Astrocyte (in vitro differentiated cells and primary cell): Measurements from ENCODE around the gene PITPNM3. TPM values are rescaled to one million over a fixed set of nuclear protein-coding genes. Genes with fewer than 3 reads are reported as not detected.

Experiments
- DNase-seq: peaks from one replicate; pipeline ENCODE4 v3.0.0-alpha.2; 2010; ENCODE audit warnings: low read depth
- FAIRE-seq: peaks from 2 replicates; lab custom pipeline; 2011; peaks lifted over from hg19 to GRCh38; lab: Jason Lieb, UNC
- H2AFZ ChIP-seq: 2 replicates; pipeline ENCODE4 v1.6.0; 2012; ENCODE audit warnings: low read depth, low read length, inconsistent platforms
- H3K27ac ChIP-seq: 2 replicates; pipeline ENCODE4 v1.5.1; 2011; ENCODE audit warnings: low read depth, low read length, inconsistent platforms
- H3K27me3 ChIP-seq: 2 replicates; pipeline ENCODE4 v1.6.0; 2011; ENCODE audit warnings: low read length, inconsistent platforms; ENCODE audit not compliant: insufficient read depth
- H3K36me3 ChIP-seq: 2 replicates; pipeline ENCODE4 v1.5.1; 2011; ENCODE audit warnings: low read length, inconsistent platforms; ENCODE audit not compliant: insufficient read depth
- H3K4me1 ChIP-seq: 2 replicates; pipeline ENCODE4 v1.5.1; 2011; ENCODE audit warnings: low read length, inconsistent platforms; ENCODE audit not compliant: insufficient read depth
- H3K4me2 ChIP-seq: 2 replicates; pipeline ENCODE4 v1.6.0; 2012; ENCODE audit warnings: low read length, inconsistent platforms
- H3K4me3 ChIP-seq: 2 replicates; pipeline ENCODE4 v1.5.1; 2011; ENCODE audit warnings: low read depth, mild to moderate bottlenecking, low read length, inconsistent platforms; ENCODE audit not compliant: insufficient read depth
- H3K79me2 ChIP-seq: 2 replicates; pipeline ENCODE4 v1.6.0; 2012; ENCODE audit warnings: mild to moderate bottlenecking, low read length, inconsistent platforms; ENCODE audit not compliant: insufficient read depth
- H3K9ac ChIP-seq: 2 replicates; pipeline ENCODE4 v1.6.0; 2012; ENCODE audit warnings: mild to moderate bottlenecking, low read length, inconsistent platforms
- H3K9me3 ChIP-seq: 2 replicates; pipeline ENCODE4 v1.5.1; 2012; ENCODE audit warnings: low read depth, mild to moderate bottlenecking, low read length, inconsistent platforms; ENCODE audit not compliant: insufficient read depth
- H4K20me1 ChIP-seq: 2 replicates; pipeline ENCODE4 v1.6.0; 2012; ENCODE audit warnings: low read length, inconsistent platforms; ENCODE audit not compliant: insufficient read depth
- H3K27ac Mint-ChIP-seq: one replicate; pipeline ENCODE4 v1.8.0; 2021; ENCODE audit warnings: mild to moderate bottlenecking, mixed read lengths; ENCODE audit not compliant: unreplicated experiment
- H3K27me3 Mint-ChIP-seq: one replicate; pipeline ENCODE4 v1.8.0; 2021; ENCODE audit warnings: low read depth, mixed read lengths; ENCODE audit not compliant: unreplicated experiment
- H3K36me3 Mint-ChIP-seq: one replicate; pipeline ENCODE4 v1.8.0; 2021; ENCODE audit warnings: low read depth, mixed read lengths; ENCODE audit not compliant: unreplicated experiment
- H3K4me1 Mint-ChIP-seq: one replicate; pipeline ENCODE4 v1.8.0; 2021; ENCODE audit warnings: low read depth, mixed read lengths; ENCODE audit not compliant: unreplicated experiment
- H3K4me3 Mint-ChIP-seq: one replicate; pipeline ENCODE4 v1.8.0; 2021; ENCODE audit warnings: mild to moderate bottlenecking, moderate library complexity, mixed read lengths; ENCODE audit not compliant: unreplicated experiment
- H3K9me3 Mint-ChIP-seq: one replicate; pipeline ENCODE4 v1.8.0; 2021; ENCODE audit warnings: mild to moderate bottlenecking, mixed read lengths; ENCODE audit not compliant: unreplicated experiment
- CTCF ChIP-seq: IDR thresholded peaks from 2 replicates; pipeline ENCODE4 v1.5.1; 2011; ENCODE audit warnings: low read depth, mild to moderate bottlenecking, inconsistent platforms, low read length, moderate library complexity; ENCODE audit not compliant: insufficient read depth
- EZH2 ChIP-seq: IDR thresholded peaks from 2 replicates; pipeline ENCODE4 v1.6.1; 2012; ENCODE audit warnings: mild to moderate bottlenecking, low read length, inconsistent platforms; ENCODE audit not compliant: insufficient read depth
- total RNA-seq: library from RNA; stranded (reverse); gene quantifications from 2 replicates; pipeline ENCODE4 v1.2.1, GENCODE V29; 2021

PITPNM3 gene
- total RNA-seq, 1 donor from 2014 or later = 1.3 TPM

GRCh38 chr17:6545291-6545690 is 11.1 kb downstream of the PITPNM3 start:
- peaks cover 19% of the 10 kb centered on the region for H4K20me1 ChIP-seq
- peaks cover 5% of the 10 kb centered on the region for H3K4me1 ChIP-seq
- Mint-ChIP-seq H3K36me3 (no peaks in the 10 kb centered on the region), H3K4me1 (peaks cover 8% of the 10 kb centered on the region), H3K9me3 (peaks cover 2% of the 10 kb centered on the region), H3K4me3 (no peak overlapping the region), H3K27ac (no peak overlapping the region), H3K27me3 (peaks cover 82% of the 10 kb centered on the region)
- DNase-seq (no peak), FAIRE-seq (no peak)
- H2AFZ ChIP-seq = no peak overlapping the region
- no peak overlapping the region for H3K9ac ChIP-seq
- peaks cover 21% of the 10 kb centered on the region for H3K27me3 ChIP-seq
- H3K4me3 ChIP-seq = no peak overlapping the region
- H3K4me2 ChIP-seq = no peak overlapping the region
- H3K27ac ChIP-seq = no peak overlapping the region
- no peaks in the 10 kb centered on the region for H3K79me2 ChIP-seq
- H3K36me3 ChIP-seq = no peaks in the 10 kb centered on the region
- H3K9me3 ChIP-seq = no peaks in the 10 kb centered on the region
- TF ChIP-seq EZH2 (no peak), CTCF (no peak)

GRCh38 chr17:6544011-6544370 is 12.4 kb downstream of the PITPNM3 start:
- FAIRE-seq = no peak
- no peak overlapping the region for H3K4me3 Mint-ChIP-seq
- no peak for TF ChIP-seq CTCF
- TF ChIP-seq EZH2 = no peak
- Histone ChIP-seq H3K9me3 (peaks cover 1% of the 10 kb centered on the region), H2AFZ (no peak overlapping the region), H3K9ac (no peak overlapping the region), H3K4me1 (peaks cover 5% of the 10 kb centered on the region), H3K4me2 (no peak overlapping the region), H3K27ac (no peak overlapping the region), H3K27me3 (peaks cover 20% of the 10 kb centered on the region), H3K79me2 (no peaks in the 10 kb centered on the region), H4K20me1 (peaks cover 18% of the 10 kb centered on the region), H3K4me3 (no peak overlapping the region), H3K36me3 (no peaks in the 10 kb centered on the region)
- peaks cover 2% of the 10 kb centered on the region for H3K36me3 Mint-ChIP-seq
- H3K9me3 Mint-ChIP-seq = peaks cover 4% of the 10 kb centered on the region
- H3K4me1 Mint-ChIP-seq = peaks cover 8% of the 10 kb centered on the region
- peaks cover 79% of the 10 kb centered on the region for H3K27me3 Mint-ChIP-seq
- DNase-seq = no peak
- no peak overlapping the region for H3K27ac Mint-ChIP-seq

- DNase-seq (no peak), FAIRE-seq (no peak)
- no peak for TF ChIP-seq EZH2
- no peak for TF ChIP-seq CTCF
- H3K4me1 ChIP-seq = no peaks in the 10 kb centered on the region
- peaks cover 3% of the 10 kb centered on the region for H3K9me3 ChIP-seq
- Mint-ChIP-seq H3K4me1 (peaks cover 2% of the 10 kb centered on the region), H3K36me3 (peaks cover 3% of the 10 kb centered on the region), H3K4me3 (no peak overlapping the region), H3K27me3 (peaks cover 75% of the 10 kb centered on the region), H3K9me3 (peaks cover 9% of the 10 kb centered on the region), H3K27ac (no peak overlapping the region)
- peaks cover 21% of the 10 kb centered on the region for H3K27me3 ChIP-seq
- H3K4me2 ChIP-seq = no peak overlapping the region
- no peak overlapping the region for H3K27ac ChIP-seq
- H3K4me3 ChIP-seq = no peak overlapping the region
- H3K36me3 ChIP-seq = no peaks in the 10 kb centered on the region
- peaks cover 11% of the 10 kb centered on the region for H4K20me1 ChIP-seq
- H3K9ac ChIP-seq = no peak overlapping the region
- H3K79me2 ChIP-seq = no peaks in the 10 kb centered on the region
- H2AFZ ChIP-seq = no peak overlapping the region
Measured at GRCh38 chr17:6543079-6544010, 13.0 kb downstream of the PITPNM3 start.
